CD14-positive monocyte (primary cell): Measurements from ENCODE around the gene PI4KB. TPM values are rescaled to one million over a fixed set of nuclear protein-coding genes. Genes with fewer than 3 reads are reported as not detected.

Experiments
- DNase-seq, 3 donors: peaks; one replicate each; pipeline ENCODE4 v3.0.0-alpha.2; 2011 to 2022
- H2AFZ ChIP-seq: 2 replicates; pipeline ENCODE4 v1.6.0; 2012; ENCODE audit warnings: mild to moderate bottlenecking, low read depth, low read length, inconsistent platforms; ENCODE audit not compliant: insufficient read depth, poor library complexity, severe bottlenecking
- H3K27ac ChIP-seq, 2 donors: 1 replicate in 1 of 2; 2 replicates in 1 of 2; pipeline ENCODE4 v1.5.1; 2012 to 2013; ENCODE audit warnings: low read length in 2 of 2, control low read depth in 1 of 2, inconsistent platforms in 1 of 2, low read depth in 1 of 2, mild to moderate bottlenecking in 1 of 2
- H3K27me3 ChIP-seq, 2 donors: one replicate each; pipeline versions ENCODE4 v1.6.0 to v1.6.1; 2011 to 2013; ENCODE audit warnings: low read length in 2 of 2; ENCODE audit not compliant: control insufficient read depth in 2 of 2, insufficient read depth in 2 of 2
- H3K36me3 ChIP-seq, 2 donors: replicated peaks in 1 of 2; 1 replicate in 1 of 2; 2 replicates in 1 of 2; pipeline versions ENCODE4 v1.5.1 to v1.6.1; 2012 to 2013; ENCODE audit warnings: low read length in 2 of 2, control low read depth in 1 of 2, inconsistent platforms in 1 of 2, mild to moderate bottlenecking in 1 of 2; ENCODE audit not compliant: insufficient read depth in 2 of 2, control insufficient read depth in 1 of 2
- H3K4me1 ChIP-seq, 2 donors: 1 replicate in 1 of 2; 2 replicates in 1 of 2; pipeline versions ENCODE4 v1.5.1 to v1.6.1; 2012 to 2013; ENCODE audit warnings: low read length in 2 of 2, control low read depth in 1 of 2, inconsistent platforms in 1 of 2, mild to moderate bottlenecking in 1 of 2, moderate library complexity in 1 of 2; ENCODE audit not compliant: insufficient read depth in 2 of 2, control insufficient read depth in 1 of 2
- H3K4me2 ChIP-seq: replicated peaks from 2 replicates; pipeline ENCODE3; 2012; ENCODE audit warnings: low read length, moderate library complexity, mild to moderate bottlenecking; ENCODE audit not compliant: poor library complexity, severe bottlenecking; ENCODE audit errors: extremely low read depth
- H3K4me3 ChIP-seq, 3 experiments: fragments of 200-600 bp in 1 of 3; sonication (generic) in 1 of 3; replicated peaks in 1 of 3; 1 replicate in 2 of 3; 2 replicates in 1 of 3; pipeline ENCODE4 v1.5.1; 2011 to 2013; ENCODE audit warnings: low read length in 3 of 3, mild to moderate bottlenecking in 3 of 3, control low read depth in 2 of 3, low read depth in 2 of 3, inconsistent platforms in 1 of 3, moderate library complexity in 1 of 3
- H3K79me2 ChIP-seq: 2 replicates; pipeline ENCODE4 v1.6.0; 2012; ENCODE audit warnings: mild to moderate bottlenecking, control low read depth, inconsistent platforms, low read length, moderate library complexity; ENCODE audit not compliant: insufficient read depth
- H3K9ac ChIP-seq: 2 replicates; pipeline ENCODE4 v1.6.0; 2017; ENCODE audit warnings: low read length, mild to moderate bottlenecking; ENCODE audit not compliant: insufficient read depth, poor library complexity, severe bottlenecking
- H3K9me3 ChIP-seq, 2 donors: replicated peaks in 1 of 2; 1 replicate in 1 of 2; 2 replicates in 1 of 2; pipeline versions ENCODE4 v1.5.1 to v1.6.1; 2012 to 2013; ENCODE audit warnings: low read length in 2 of 2, control low read depth in 1 of 2; ENCODE audit not compliant: control insufficient read depth in 1 of 2, insufficient read depth in 1 of 2
- H4K20me1 ChIP-seq: 2 replicates; pipeline ENCODE4 v1.6.0; 2012; ENCODE audit warnings: mild to moderate bottlenecking, low read length, control low read depth, moderate library complexity; ENCODE audit not compliant: insufficient read depth
- H3K27ac Mint-ChIP-seq, 7 donors: one replicate each; pipeline ENCODE4 v1.8.0; 2020; ENCODE audit warnings: mild to moderate bottlenecking in 7 of 7, mixed read lengths in 7 of 7, moderate library complexity in 6 of 7, inconsistent platforms in 2 of 7
- H3K27me3 Mint-ChIP-seq, 3 donors: one replicate each; pipeline ENCODE4 v1.8.0; 2021 to 2022; ENCODE audit warnings: low read depth in 3 of 3, mild to moderate bottlenecking in 3 of 3, mixed read lengths in 3 of 3, moderate library complexity in 3 of 3, inconsistent platforms in 1 of 3
- H3K36me3 Mint-ChIP-seq, 2 donors: one replicate each; pipeline ENCODE4 v1.8.0; 2020; ENCODE audit warnings: mixed read lengths in 2 of 2, inconsistent platforms in 1 of 2, mild to moderate bottlenecking in 1 of 2
- H3K4me1 Mint-ChIP-seq: one replicate; pipeline ENCODE4 v1.8.0; 2020; ENCODE audit warnings: mild to moderate bottlenecking, mixed read lengths
- H3K4me3 Mint-ChIP-seq, 2 donors: one replicate each; pipeline ENCODE4 v1.8.0; 2020; ENCODE audit warnings: mild to moderate bottlenecking in 2 of 2, mixed read lengths in 2 of 2, moderate library complexity in 1 of 2
- H3K9me3 Mint-ChIP-seq, 7 donors: one replicate each; pipeline ENCODE4 v1.8.0; 2020 to 2022; ENCODE audit warnings: mixed read lengths in 7 of 7, mild to moderate bottlenecking in 6 of 7, moderate library complexity in 6 of 7, inconsistent platforms in 2 of 7
- WGBS: methylation state at CpG from one replicate; pipeline ENCODE4 v1.1.5; 2013; ENCODE audit warnings: missing lambda C conversion rate; ENCODE audit not compliant: insufficient coverage; 5-methylcytosine and 5-hydroxymethylcytosine counted together
- intact Hi-C, 2 donors: fragments of 100-400 bp; cut with micrococcal nuclease; formaldehyde crosslinking; loops; one replicate each; pipeline versions ENCODE4 v1.15.0 to v1.15.1; 2023
- polyA plus RNA-seq, 3 donors: library from polyadenylated mRNA; depleted of rRNA in 1 of 3; unstranded in 2 of 3; stranded (reverse) in 1 of 3; fragments of 300-500 nt in 2 of 3; fragments of >200 nt in 1 of 3; fragmentation: Illumina TruSeq in 2 of 3; gene quantifications; 1 replicate in 2 of 3; 2 replicates in 1 of 3; pipeline ENCODE4 v1.2.3, GENCODE V29; 2012 to 2021
- TF ChIP-seq, protein P1 (sequence below): fragments of 200-600 bp; IDR thresholded peaks from one replicate; pipeline ENCODE4 v1.8.0; 2022; ENCODE audit warnings: antibody characterized with exemption, mild to moderate bottlenecking

The PI4KB gene
- polyA plus RNA-seq, 3 donors, result 37.8 to 148 (median 50.3) TPM

DNA sequence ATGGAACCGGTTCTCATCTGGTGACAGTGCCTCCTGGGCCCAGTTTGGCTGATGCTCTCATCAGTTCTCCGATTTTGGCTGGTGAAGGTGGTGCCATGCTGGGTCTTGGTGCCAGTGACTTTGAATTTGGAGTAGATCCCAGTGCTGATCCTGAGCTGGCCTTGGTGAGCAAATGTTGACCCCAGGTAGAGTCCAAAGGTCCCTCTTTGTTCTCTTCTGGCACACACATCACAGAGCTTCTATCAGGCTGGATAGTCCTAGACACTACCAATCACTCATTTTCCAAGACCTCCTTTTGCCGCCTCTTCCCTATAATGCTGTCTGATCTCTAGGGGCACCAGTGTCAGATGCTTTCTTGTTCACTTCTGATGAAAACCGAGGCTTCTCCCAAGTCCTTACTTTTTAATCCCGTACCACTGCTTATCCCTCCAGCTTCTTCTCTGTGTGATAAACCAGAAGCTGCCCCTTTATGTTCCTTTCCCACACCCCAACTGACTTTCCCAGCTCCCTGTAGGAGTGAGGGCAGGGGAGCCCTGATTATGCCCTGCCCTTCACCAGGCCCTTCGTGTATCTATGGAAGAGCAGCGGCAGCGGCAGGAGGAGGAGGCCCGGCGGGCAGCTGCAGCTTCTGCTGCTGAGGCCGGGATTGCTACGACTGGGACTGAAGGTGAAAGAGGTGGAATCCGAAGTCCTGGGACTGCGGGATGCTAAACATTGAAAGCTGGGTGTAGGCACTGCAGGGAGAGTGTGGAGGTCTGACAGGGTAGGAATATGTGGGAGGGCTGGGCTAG is 61.6 kb downstream of the PI4KB start:
- 89% methylated on average over 10 of the region's 14 CpGs for WGBS
- H3K27me3 Mint-ChIP-seq, result no peaks in the 10 kb centered on the region

GRCh38 chr1:151259351-151259750 is 67.9 kb downstream of the PI4KB start:
- no peak overlapping the region for H3K27ac ChIP-seq
- TF ChIP-seq, protein P1, sequence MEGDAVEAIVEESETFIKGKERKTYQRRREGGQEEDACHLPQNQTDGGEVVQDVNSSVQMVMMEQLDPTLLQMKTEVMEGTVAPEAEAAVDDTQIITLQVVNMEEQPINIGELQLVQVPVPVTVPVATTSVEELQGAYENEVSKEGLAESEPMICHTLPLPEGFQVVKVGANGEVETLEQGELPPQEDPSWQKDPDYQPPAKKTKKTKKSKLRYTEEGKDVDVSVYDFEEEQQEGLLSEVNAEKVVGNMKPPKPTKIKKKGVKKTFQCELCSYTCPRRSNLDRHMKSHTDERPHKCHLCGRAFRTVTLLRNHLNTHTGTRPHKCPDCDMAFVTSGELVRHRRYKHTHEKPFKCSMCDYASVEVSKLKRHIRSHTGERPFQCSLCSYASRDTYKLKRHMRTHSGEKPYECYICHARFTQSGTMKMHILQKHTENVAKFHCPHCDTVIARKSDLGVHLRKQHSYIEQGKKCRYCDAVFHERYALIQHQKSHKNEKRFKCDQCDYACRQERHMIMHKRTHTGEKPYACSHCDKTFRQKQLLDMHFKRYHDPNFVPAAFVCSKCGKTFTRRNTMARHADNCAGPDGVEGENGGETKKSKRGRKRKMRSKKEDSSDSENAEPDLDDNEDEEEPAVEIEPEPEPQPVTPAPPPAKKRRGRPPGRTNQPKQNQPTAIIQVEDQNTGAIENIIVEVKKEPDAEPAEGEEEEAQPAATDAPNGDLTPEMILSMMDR, result no peak
- H3K9ac ChIP-seq, result no peak overlapping the region
- WGBS, result 100% methylated on average over 1 of the region's 2 CpGs
- H3K27ac Mint-ChIP-seq, result no peak overlapping the region
- H3K79me2 ChIP-seq, result peaks cover 85% of the 10 kb centered on the region
- H2AFZ ChIP-seq, result no peak overlapping the region
- no peak overlapping the region for H3K4me2 ChIP-seq
- intact Hi-C loops, result no loop called here
- peaks cover 25% of the 10 kb centered on the region for H3K4me1 Mint-ChIP-seq
- H3K9me3 ChIP-seq, result no peaks in the 10 kb centered on the region
- H3K9me3 Mint-ChIP-seq, result no peaks in the 10 kb centered on the region
- H4K20me1 ChIP-seq, result peaks cover 52% of the 10 kb centered on the region
- DNase-seq, result no peak
- H3K27me3 Mint-ChIP-seq, result peaks cover 0 to 2% (median 0%) of the 10 kb centered on the region in 3 donors
- H3K4me1 ChIP-seq, result peaks cover 9 to 10% of the 10 kb centered on the region in 2 donors
- H3K4me3 ChIP-seq, result no peak overlapping the region
- H3K4me3 Mint-ChIP-seq, result no peak overlapping the region
- peaks cover 22 to 41% of the 10 kb centered on the region in 2 donors for H3K36me3 ChIP-seq
- no peaks in the 10 kb centered on the region for H3K27me3 ChIP-seq
- peaks cover 19 to 38% of the 10 kb centered on the region in 2 donors for H3K36me3 Mint-ChIP-seq

More for the DNA sequence above, 61.6 kb downstream of the PI4KB start:
- H2AFZ ChIP-seq, result no peak overlapping the region
- H3K4me3 ChIP-seq, result no peak overlapping the region
- H3K36me3 ChIP-seq, result peaks cover 68 to 79% of the 10 kb centered on the region in 2 donors
- H3K9ac ChIP-seq, result no peak overlapping the region
- H3K27ac ChIP-seq, result peak overlapping the region in 1 of 2 donors; percentile 46
- H3K4me1 ChIP-seq, result peaks cover 0 to 5% of the 10 kb centered on the region in 2 donors
- intact Hi-C loops, result no loop called here
- H3K36me3 Mint-ChIP-seq, result peaks cover 62 to 86% of the 10 kb centered on the region in 2 donors
- H3K27me3 ChIP-seq, result no peaks in the 10 kb centered on the region
- H3K4me3 Mint-ChIP-seq, result no peak overlapping the region
- DNase-seq, result no peak
- H3K27ac Mint-ChIP-seq, result peak overlapping the region in 5 of 7 donors; percentile 16 to 59 (median 46)
- TF ChIP-seq, protein P1, result no peak
- H3K79me2 ChIP-seq, result peaks cover 24% of the 10 kb centered on the region
- no peaks in the 10 kb centered on the region for H3K9me3 Mint-ChIP-seq
- peaks cover 41% of the 10 kb centered on the region for H4K20me1 ChIP-seq
- H3K9me3 ChIP-seq, result no peaks in the 10 kb centered on the region
- H3K4me1 Mint-ChIP-seq, result peaks cover 8% of the 10 kb centered on the region
- no peak overlapping the region for H3K4me2 ChIP-seq
